ENCODE data around the gene RNF5.
"Not testable (repeated sequence)": the region's sequence is repeated elsewhere in the genome, so short reads cannot be mapped to it uniquely, and the experiment has no call there.

The RNF5 gene

DNA sequence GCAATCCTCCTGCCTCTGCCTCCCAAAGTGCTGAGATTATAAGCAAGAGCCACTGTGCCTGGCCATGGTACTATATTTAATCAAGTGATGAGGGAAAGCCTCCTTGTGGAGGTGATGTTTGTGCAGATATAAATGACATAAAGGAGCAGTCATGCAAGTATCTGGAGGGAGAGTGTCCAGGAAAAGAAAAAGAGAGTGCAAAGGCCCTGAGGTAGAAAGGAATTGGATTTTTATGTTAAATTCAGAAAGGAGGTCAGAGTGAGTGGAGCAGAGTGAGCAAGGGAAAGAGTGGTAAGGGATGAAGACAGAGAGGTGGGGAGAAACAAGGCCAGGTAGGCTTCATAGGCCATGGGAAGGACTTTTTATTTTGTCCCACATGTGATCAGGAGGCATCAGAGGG, 40.8 kb upstream of the RNF5 start:
- no peak for DNase-seq
- H3K79me2 ChIP-seq (ENCODE audit: low read length): no peaks in the 10 kb centered on the region

DNA sequence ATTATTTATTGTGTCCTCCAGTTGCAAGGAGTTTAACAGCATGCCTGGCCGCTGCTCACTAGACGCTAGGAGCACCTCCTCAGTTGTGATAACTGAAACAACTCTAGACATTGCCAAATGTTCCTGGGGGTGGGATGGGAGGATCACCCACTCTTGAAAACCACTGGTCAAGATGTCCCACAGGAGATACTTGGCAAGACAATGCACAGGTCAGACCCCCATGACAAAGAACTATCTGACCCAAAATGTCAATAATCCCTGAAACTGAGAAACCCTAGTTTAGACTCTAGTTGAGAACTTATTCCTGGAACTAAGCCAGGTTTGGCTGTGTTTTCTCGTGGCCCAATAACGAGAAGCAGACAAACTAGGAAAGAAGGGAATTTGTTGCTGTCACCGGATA, 38.6 kb upstream of the RNF5 start:
- Histone ChIP-seq H3F3A (ENCODE audit: insufficient read depth, low read length) (no peaks in the 10 kb centered on the region), H4K20me1 (ENCODE audit: insufficient read depth, low read length) (no peaks in the 10 kb centered on the region), H3K27me3 (replicated peaks; ENCODE audit: insufficient read depth, low read length) (peaks cover 27% of the 10 kb centered on the region), H3K79me2 (ENCODE audit: low read length) (no peaks in the 10 kb centered on the region), H2AFZ (ENCODE audit: low read length) (no peak overlapping the region), H3K9me2 (replicated peaks; ENCODE audit: insufficient read depth, low read length) (no peaks in the 10 kb centered on the region), H3K36me3 (replicated peaks; ENCODE audit: insufficient read depth, low read length) (no peaks in the 10 kb centered on the region), H3K27ac (ENCODE audit: low read length) (no peak overlapping the region), H3K4me3 (ENCODE audit: low read length) (no peak overlapping the region), H3K9ac (ENCODE audit: low read length) (no peak overlapping the region), H3K4me2 (ENCODE audit: low read depth, low read length) (no peak overlapping the region), H3K4me1 (ENCODE audit: low read length) (no peaks in the 10 kb centered on the region), H3K9me3 (replicated peaks; ENCODE audit: insufficient read depth, low read length) (no peaks in the 10 kb centered on the region)
- no peak for DNase-seq
- TF ChIP-seq EZH2phosphoT487 (IDR thresholded peaks at IDR 0.05; ENCODE audit: low read length) (no peak), EZH2 (optimal IDR thresholded peaks at IDR 0.05; ENCODE audit: low read depth, low read length) (no peak)
- TF ChIP-seq, protein P1, sequence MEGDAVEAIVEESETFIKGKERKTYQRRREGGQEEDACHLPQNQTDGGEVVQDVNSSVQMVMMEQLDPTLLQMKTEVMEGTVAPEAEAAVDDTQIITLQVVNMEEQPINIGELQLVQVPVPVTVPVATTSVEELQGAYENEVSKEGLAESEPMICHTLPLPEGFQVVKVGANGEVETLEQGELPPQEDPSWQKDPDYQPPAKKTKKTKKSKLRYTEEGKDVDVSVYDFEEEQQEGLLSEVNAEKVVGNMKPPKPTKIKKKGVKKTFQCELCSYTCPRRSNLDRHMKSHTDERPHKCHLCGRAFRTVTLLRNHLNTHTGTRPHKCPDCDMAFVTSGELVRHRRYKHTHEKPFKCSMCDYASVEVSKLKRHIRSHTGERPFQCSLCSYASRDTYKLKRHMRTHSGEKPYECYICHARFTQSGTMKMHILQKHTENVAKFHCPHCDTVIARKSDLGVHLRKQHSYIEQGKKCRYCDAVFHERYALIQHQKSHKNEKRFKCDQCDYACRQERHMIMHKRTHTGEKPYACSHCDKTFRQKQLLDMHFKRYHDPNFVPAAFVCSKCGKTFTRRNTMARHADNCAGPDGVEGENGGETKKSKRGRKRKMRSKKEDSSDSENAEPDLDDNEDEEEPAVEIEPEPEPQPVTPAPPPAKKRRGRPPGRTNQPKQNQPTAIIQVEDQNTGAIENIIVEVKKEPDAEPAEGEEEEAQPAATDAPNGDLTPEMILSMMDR (IDR thresholded peaks at IDR 0.05; ENCODE audit: low read length): no peak

More for the DNA sequence above, 40.8 kb upstream of the RNF5 start:
- H3K9ac ChIP-seq (ENCODE audit: low read length): no peak overlapping the region
- H3K9me3 ChIP-seq (replicated peaks; ENCODE audit: insufficient read depth, low read length): no peaks in the 10 kb centered on the region
- H3K4me3 ChIP-seq (ENCODE audit: low read length): no peak overlapping the region
- H3K4me2 ChIP-seq (ENCODE audit: low read depth, low read length): no peak overlapping the region
- no peaks in the 10 kb centered on the region for H3F3A ChIP-seq (ENCODE audit: insufficient read depth, low read length)
- H4K20me1 ChIP-seq (ENCODE audit: insufficient read depth, low read length): no peaks in the 10 kb centered on the region
- H3K27me3 ChIP-seq (replicated peaks; ENCODE audit: insufficient read depth, low read length): peaks cover 28% of the 10 kb centered on the region
- no peak overlapping the region for H3K27ac ChIP-seq (ENCODE audit: low read length)
- no peak overlapping the region for H2AFZ ChIP-seq (ENCODE audit: low read length)
- no peaks in the 10 kb centered on the region for H3K4me1 ChIP-seq (ENCODE audit: low read length)
- H3K36me3 ChIP-seq (replicated peaks; ENCODE audit: insufficient read depth, low read length): no peaks in the 10 kb centered on the region
- no peaks in the 10 kb centered on the region for H3K9me2 ChIP-seq (replicated peaks; ENCODE audit: insufficient read depth, low read length)
- no peak for TF ChIP-seq EZH2 (optimal IDR thresholded peaks at IDR 0.05; ENCODE audit: low read depth, low read length)
- TF ChIP-seq, protein P1 (IDR thresholded peaks at IDR 0.05; ENCODE audit: low read length): no peak
- TF ChIP-seq EZH2phosphoT487 (IDR thresholded peaks at IDR 0.05; ENCODE audit: low read length): no peak

DNA sequence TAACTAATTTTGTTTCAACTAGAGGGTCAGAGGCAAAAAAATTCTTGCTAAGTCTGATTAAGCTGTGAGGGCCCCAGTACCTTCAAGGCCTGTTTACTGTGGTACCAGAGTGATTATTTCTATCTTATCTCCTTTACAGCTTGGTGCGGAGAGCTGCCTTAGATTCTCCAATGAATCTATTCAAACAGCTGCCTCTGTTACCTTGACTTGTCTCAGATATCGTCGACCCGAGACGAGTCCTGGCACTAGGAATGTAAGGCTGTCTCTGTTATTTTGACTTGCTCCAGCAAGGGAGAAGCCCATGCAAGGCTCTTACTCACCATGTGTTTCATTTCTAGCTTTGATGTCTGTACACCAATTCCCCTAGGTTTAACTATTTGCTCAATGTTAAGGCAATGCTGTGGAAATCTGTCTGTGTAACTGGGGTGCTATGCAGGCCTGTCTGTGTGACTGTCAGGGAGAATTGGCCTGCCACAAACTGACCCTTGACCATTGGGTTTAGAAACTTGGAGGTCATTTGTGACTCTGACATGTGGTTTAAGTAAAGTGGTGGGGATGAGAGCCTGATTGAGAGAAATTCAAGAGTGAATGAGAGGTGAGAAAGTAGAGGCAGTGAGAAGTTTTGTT, 37.7 kb upstream of the RNF5 start:
- H3K4me2 ChIP-seq (ENCODE audit: low read depth, low read length): no peak overlapping the region
- no peak overlapping the region for H3K9ac ChIP-seq (ENCODE audit: low read length)
- H3K9me2 ChIP-seq (replicated peaks; ENCODE audit: insufficient read depth, low read length): no peaks in the 10 kb centered on the region
- no peaks in the 10 kb centered on the region for H3K36me3 ChIP-seq (replicated peaks; ENCODE audit: insufficient read depth, low read length)
- TF ChIP-seq EZH2 (optimal IDR thresholded peaks at IDR 0.05; ENCODE audit: low read depth, low read length) (no peak), EZH2phosphoT487 (IDR thresholded peaks at IDR 0.05; ENCODE audit: low read length) (no peak)
- TF ChIP-seq, protein P1 (IDR thresholded peaks at IDR 0.05; ENCODE audit: low read length): no peak
- H3K79me2 ChIP-seq (ENCODE audit: low read length): no peaks in the 10 kb centered on the region
- no peak overlapping the region for H3K4me3 ChIP-seq (ENCODE audit: low read length)
- DNase-seq: no peak
- H3K27me3 ChIP-seq (replicated peaks; ENCODE audit: insufficient read depth, low read length): peaks cover 24% of the 10 kb centered on the region
- no peaks in the 10 kb centered on the region for H3K9me3 ChIP-seq (replicated peaks; ENCODE audit: insufficient read depth, low read length)
- no peak overlapping the region for H3K27ac ChIP-seq (ENCODE audit: low read length)
- no peaks in the 10 kb centered on the region for H3K4me1 ChIP-seq (ENCODE audit: low read length)
- H2AFZ ChIP-seq (ENCODE audit: low read length): no peak overlapping the region
- H3F3A ChIP-seq (ENCODE audit: insufficient read depth, low read length): no peaks in the 10 kb centered on the region
- no peaks in the 10 kb centered on the region for H4K20me1 ChIP-seq (ENCODE audit: insufficient read depth, low read length)

DNA sequence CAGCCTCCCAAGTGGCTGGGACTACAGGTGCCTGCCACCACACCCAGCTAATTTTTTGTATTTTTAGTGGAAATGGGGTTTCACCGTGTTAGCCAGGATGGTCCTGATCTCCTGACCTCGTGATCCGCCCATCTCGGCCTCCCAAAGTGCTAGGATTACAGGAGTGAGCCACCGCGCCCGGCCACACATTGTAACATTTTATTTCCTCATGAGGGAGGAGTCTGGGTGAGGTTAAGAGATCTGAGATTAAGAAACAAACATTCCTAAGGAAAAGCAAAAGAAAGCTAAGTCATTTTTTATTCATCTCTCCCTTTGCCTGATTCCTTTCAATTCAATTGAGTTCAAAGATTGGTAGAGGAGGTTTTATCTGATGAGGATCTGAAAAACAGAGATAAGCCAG, 34.0 kb upstream of the RNF5 start:
- not testable (repeated sequence) for H3K4me3 ChIP-seq (ENCODE audit: low read length); H3K4me1 ChIP-seq (ENCODE audit: low read length); H4K20me1 ChIP-seq (ENCODE audit: insufficient read depth, low read length); H3K9me3 ChIP-seq (replicated peaks; ENCODE audit: insufficient read depth, low read length); H3K9me2 ChIP-seq (replicated peaks; ENCODE audit: insufficient read depth, low read length); H3F3A ChIP-seq (ENCODE audit: insufficient read depth, low read length); H3K36me3 ChIP-seq (replicated peaks; ENCODE audit: insufficient read depth, low read length); DNase-seq; H3K4me2 ChIP-seq (ENCODE audit: low read depth, low read length); H2AFZ ChIP-seq (ENCODE audit: low read length); H3K9ac ChIP-seq (ENCODE audit: low read length); H3K27ac ChIP-seq (ENCODE audit: low read length); H3K79me2 ChIP-seq (ENCODE audit: low read length)
- peaks cover 53% of the 10 kb centered on the region for H3K27me3 ChIP-seq (replicated peaks; ENCODE audit: insufficient read depth, low read length)

All from MM.1S (cell line).